ENCODE measurements around the gene SNTG2.

Gene SNTG2

GRCh38 chr2:1060372-1060771 is 109.7 kb downstream of the SNTG2 start:
- no peaks in the 10 kb centered on the region for H3K9me3 Mint-ChIP-seq
- peaks cover 21% of the 10 kb centered on the region for H3K27me3 Mint-ChIP-seq
- no peak for ATAC-seq
- no peaks in the 10 kb centered on the region for H3K4me1 Mint-ChIP-seq
- H3K36me3 Mint-ChIP-seq: no peaks in the 10 kb centered on the region
- no peak overlapping the region for H3K4me3 Mint-ChIP-seq
- no peak overlapping the region for H3K27ac Mint-ChIP-seq

- no peak for ATAC-seq
- H3K4me3 Mint-ChIP-seq: no peak overlapping the region
- peaks cover 15% of the 10 kb centered on the region for H3K27me3 Mint-ChIP-seq
- no peaks in the 10 kb centered on the region for H3K4me1 Mint-ChIP-seq
- H3K36me3 Mint-ChIP-seq: no peaks in the 10 kb centered on the region
- H3K27ac Mint-ChIP-seq: no peak overlapping the region
- no peaks in the 10 kb centered on the region for H3K9me3 Mint-ChIP-seq
Observed at GRCh38 chr2:1060987-1061386, 110.3 kb downstream of the SNTG2 start.

GRCh38 chr2:1068241-1068640 is 117.6 kb downstream of the SNTG2 start:
- no peaks in the 10 kb centered on the region for H3K27me3 Mint-ChIP-seq
- no peak overlapping the region for H3K27ac Mint-ChIP-seq
- no peak overlapping the region for H3K4me3 Mint-ChIP-seq
- H3K4me1 Mint-ChIP-seq: no peaks in the 10 kb centered on the region
- no peaks in the 10 kb centered on the region for H3K36me3 Mint-ChIP-seq
- H3K9me3 Mint-ChIP-seq: peaks cover 3% of the 10 kb centered on the region
- ATAC-seq: no peak

- H3K4me3 Mint-ChIP-seq: no peak overlapping the region
- H3K27ac Mint-ChIP-seq: no peak overlapping the region
- H3K36me3 Mint-ChIP-seq: no peaks in the 10 kb centered on the region
- H3K9me3 Mint-ChIP-seq: peaks cover 3% of the 10 kb centered on the region
- no peaks in the 10 kb centered on the region for H3K27me3 Mint-ChIP-seq
- H3K4me1 Mint-ChIP-seq: no peaks in the 10 kb centered on the region
- ATAC-seq: no peak
Observed at GRCh38 chr2:1068822-1069221, 118.2 kb downstream of the SNTG2 start.

GRCh38 chr2:1069847-1070246 is 119.2 kb downstream of the SNTG2 start:
- Mint-ChIP-seq H3K4me1 (no peaks in the 10 kb centered on the region), H3K27me3 (no peaks in the 10 kb centered on the region), H3K36me3 (no peaks in the 10 kb centered on the region), H3K9me3 (peaks cover 3% of the 10 kb centered on the region), H3K27ac (no peak overlapping the region), H3K4me3 (no peak overlapping the region)
- no peak for ATAC-seq

- peaks cover 3% of the 10 kb centered on the region for H3K9me3 Mint-ChIP-seq
- no peak overlapping the region for H3K27ac Mint-ChIP-seq
- no peaks in the 10 kb centered on the region for H3K36me3 Mint-ChIP-seq
- no peaks in the 10 kb centered on the region for H3K27me3 Mint-ChIP-seq
- ATAC-seq: no peak
- H3K4me1 Mint-ChIP-seq: no peaks in the 10 kb centered on the region
- H3K4me3 Mint-ChIP-seq: no peak overlapping the region
Observed at GRCh38 chr2:1070601-1071000, 120.0 kb downstream of the SNTG2 start.

- no peak overlapping the region for H3K4me3 Mint-ChIP-seq
- H3K27me3 Mint-ChIP-seq: no peaks in the 10 kb centered on the region
- H3K27ac Mint-ChIP-seq: no peak overlapping the region
- H3K9me3 Mint-ChIP-seq: peaks cover 3% of the 10 kb centered on the region
- H3K36me3 Mint-ChIP-seq: no peaks in the 10 kb centered on the region
- no peak for ATAC-seq
- no peaks in the 10 kb centered on the region for H3K4me1 Mint-ChIP-seq
Observed at GRCh38 chr2:1071650-1072049, 121.0 kb downstream of the SNTG2 start.

GRCh38 chr2:1072250-1072649 is 121.6 kb downstream of the SNTG2 start:
- no peaks in the 10 kb centered on the region for H3K4me1 Mint-ChIP-seq
- no peak for ATAC-seq
- H3K27ac Mint-ChIP-seq: no peak overlapping the region
- H3K27me3 Mint-ChIP-seq: no peaks in the 10 kb centered on the region
- no peak overlapping the region for H3K4me3 Mint-ChIP-seq
- no peaks in the 10 kb centered on the region for H3K36me3 Mint-ChIP-seq
- H3K9me3 Mint-ChIP-seq: peaks cover 3% of the 10 kb centered on the region

- no peaks in the 10 kb centered on the region for H3K4me1 Mint-ChIP-seq
- no peaks in the 10 kb centered on the region for H3K27me3 Mint-ChIP-seq
- H3K36me3 Mint-ChIP-seq: no peaks in the 10 kb centered on the region
- H3K27ac Mint-ChIP-seq: no peak overlapping the region
- ATAC-seq: no peak
- H3K4me3 Mint-ChIP-seq: no peak overlapping the region
- no peaks in the 10 kb centered on the region for H3K9me3 Mint-ChIP-seq
Observed at GRCh38 chr2:1077911-1078310, 127.3 kb downstream of the SNTG2 start.

- no peak for ATAC-seq
- Mint-ChIP-seq H3K27ac (no peak overlapping the region), H3K4me1 (no peaks in the 10 kb centered on the region), H3K9me3 (no peaks in the 10 kb centered on the region), H3K4me3 (no peak overlapping the region), H3K27me3 (no peaks in the 10 kb centered on the region), H3K36me3 (no peaks in the 10 kb centered on the region)
Observed at GRCh38 chr2:1078326-1078725, 127.7 kb downstream of the SNTG2 start.

GRCh38 chr2:1079873-1080799 is 129.5 kb downstream of the SNTG2 start:
- H3K4me1 Mint-ChIP-seq: no peaks in the 10 kb centered on the region
- H3K27ac Mint-ChIP-seq: no peak overlapping the region
- H3K27me3 Mint-ChIP-seq: peaks cover 12% of the 10 kb centered on the region
- H3K4me3 Mint-ChIP-seq: no peak overlapping the region
- ATAC-seq: no peak
- H3K9me3 Mint-ChIP-seq: no peaks in the 10 kb centered on the region
- no peaks in the 10 kb centered on the region for H3K36me3 Mint-ChIP-seq

- Mint-ChIP-seq H3K4me1 (no peaks in the 10 kb centered on the region), H3K27me3 (peaks cover 12% of the 10 kb centered on the region), H3K4me3 (no peak overlapping the region), H3K36me3 (no peaks in the 10 kb centered on the region), H3K9me3 (no peaks in the 10 kb centered on the region), H3K27ac (no peak overlapping the region)
- ATAC-seq: no peak
Observed at GRCh38 chr2:1081451-1082225, 131.0 kb downstream of the SNTG2 start.

- no peak for ATAC-seq
- Mint-ChIP-seq H3K4me1 (no peaks in the 10 kb centered on the region), H3K27ac (no peak overlapping the region), H3K4me3 (no peak overlapping the region), H3K27me3 (peaks cover 12% of the 10 kb centered on the region), H3K9me3 (no peaks in the 10 kb centered on the region), H3K36me3 (no peaks in the 10 kb centered on the region)
Observed at GRCh38 chr2:1082456-1083205, 132.0 kb downstream of the SNTG2 start.

- no peak for ATAC-seq
- Mint-ChIP-seq H3K27me3 (peaks cover 12% of the 10 kb centered on the region), H3K27ac (no peak overlapping the region), H3K4me1 (no peaks in the 10 kb centered on the region), H3K4me3 (no peak overlapping the region), H3K36me3 (no peaks in the 10 kb centered on the region), H3K9me3 (no peaks in the 10 kb centered on the region)
Observed at GRCh38 chr2:1088192-1088860, 137.7 kb downstream of the SNTG2 start.

- Mint-ChIP-seq H3K27me3 (peaks cover 8% of the 10 kb centered on the region), H3K9me3 (no peaks in the 10 kb centered on the region), H3K4me1 (no peaks in the 10 kb centered on the region), H3K27ac (no peak overlapping the region), H3K4me3 (no peak overlapping the region), H3K36me3 (no peaks in the 10 kb centered on the region)
- ATAC-seq: no peak
Observed at GRCh38 chr2:1088940-1089339, 138.3 kb downstream of the SNTG2 start.
